A549 (cell line): ENCODE measurements around the gene LGR5. TPM values are rescaled to one million over a fixed set of nuclear protein-coding genes. Genes with fewer than 3 reads are reported as not detected.

Experiments used
- ATAC-seq, 2 experiments: fragments of 200-7000 bp in 1 of 2; fragments of >200 bp in 1 of 2; cut with Nextera tagmentation in 1 of 2; cut with Tn5 transposase in 1 of 2; 3 replicates each; pipeline versions ENCODE4 v1.8.0 to v1.9.1; 2018 to 2020; ENCODE audit warnings: mild to moderate bottlenecking in 1 of 2, moderate library complexity in 1 of 2
- CTCF ChIA-PET: fragments of 300-600 bp; sonication (Branson Sonifier 250); formaldehyde crosslinking; extraction: SDS; loops from one replicate; lab custom pipeline; 2021; ENCODE audit warnings: antibody characterized with exemption, inconsistent platforms; lab: Yijun Ruan, JAX
- POLR2A ChIA-PET: fragments of 350-600 bp; formaldehyde crosslinking; extraction: SDS; loops from one replicate; lab custom pipeline; 2021; ENCODE audit warnings: antibody characterized with exemption, inconsistent platforms; lab: Yijun Ruan, JAX
- DNase-seq, 2 experiments: peaks; one replicate each; pipeline versions ENCODE4 v3.0.0 to v3.0.0-alpha.2; 2011 to 2016; ENCODE audit warnings: low read depth in 1 of 2, low spot score in 1 of 2
- FAIRE-seq: peaks from 2 replicates; lab custom pipeline; 2011; peaks lifted over from hg19 to GRCh38; lab: Jason Lieb, UNC
- H3K27ac ChIP-seq, 2 experiments: fragments of >200 bp; sonication (Bioruptor Twin); formaldehyde crosslinking; 3 replicates each; pipeline ENCODE4 v1.5.1; 2016 to 2017
- H3K4me1 ChIP-seq: fragments of >200 bp; sonication (Bioruptor Twin); formaldehyde crosslinking; 3 replicates; pipeline ENCODE4 v1.6.1; 2016
- H3K4me2 ChIP-seq: fragments of >200 bp; sonication (Bioruptor Twin); formaldehyde crosslinking; 3 replicates; pipeline ENCODE4 v1.6.1; 2016
- H3K4me3 ChIP-seq: fragments of >200 bp; sonication (Bioruptor Twin); formaldehyde crosslinking; 3 replicates; pipeline ENCODE4 v1.5.1; 2016
- H3K9me3 ChIP-seq: fragments of >200 bp; sonication (Bioruptor Twin); formaldehyde crosslinking; 3 replicates; pipeline ENCODE4 v1.6.1; 2016
- CBX8 ChIP-seq: fragments of 200-600 bp; sonication (generic); IDR thresholded peaks from 2 replicates; pipeline ENCODE4 v1.6.1; 2016
- CHD4 ChIP-seq: fragments of 200-600 bp; sonication (generic); IDR thresholded peaks from 2 replicates; pipeline ENCODE4 v1.6.1; 2016; ENCODE audit warnings: antibody characterized with exemption, mild to moderate bottlenecking, borderline replicate concordance
- CTCF ChIP-seq: fragments of >200 bp; sonication (Bioruptor Twin); formaldehyde crosslinking; IDR thresholded peaks from 3 replicates; pipeline ENCODE4 v1.5.1; 2016
- E2F6 ChIP-seq: IDR thresholded peaks from 2 replicates; pipeline ENCODE4 v1.6.1; 2012; ENCODE audit warnings: low read depth, borderline replicate concordance
- ELK1 ChIP-seq: fragments of 150-350 bp; IDR thresholded peaks from 2 replicates; pipeline ENCODE4 v1.6.1; 2014; ENCODE audit warnings: low read depth, mild to moderate bottlenecking, low read length
- EP300 ChIP-seq, 2 experiments: fragments of >200 bp; sonication (Bioruptor Twin); formaldehyde crosslinking; IDR thresholded peaks; 2 replicates in 1 of 2; 3 replicates in 1 of 2; pipeline ENCODE4 v1.6.1; 2016 to 2017
- FOSB ChIP-seq: fragments of 250-450 bp; sonication (Bioruptor Pico); IDR thresholded peaks from 2 replicates; pipeline ENCODE4 v1.5.0; 2020; ENCODE audit warnings: mild to moderate bottlenecking, moderate library complexity
- FOXS1 ChIP-seq: fragments of 250-450 bp; sonication (Bioruptor Pico); IDR thresholded peaks from 2 replicates; pipeline ENCODE4 v1.5.0; 2020; ENCODE audit warnings: mild to moderate bottlenecking, moderate library complexity
- HMGXB4 ChIP-seq: fragments of 250-450 bp; sonication (Bioruptor Pico); IDR thresholded peaks from 2 replicates; pipeline ENCODE4 v1.5.0; 2021; ENCODE audit warnings: mild to moderate bottlenecking, moderate library complexity, borderline replicate concordance
- HOXA7 ChIP-seq: fragments of 250-450 bp; sonication (Bioruptor Pico); IDR thresholded peaks from 2 replicates; pipeline ENCODE4 v1.5.0; 2020; ENCODE audit warnings: mild to moderate bottlenecking, moderate library complexity
- HOXB13 ChIP-seq: fragments of 250-450 bp; sonication (Bioruptor Pico); IDR thresholded peaks from 2 replicates; pipeline ENCODE4 v1.5.0; 2020; ENCODE audit warnings: low read depth, mild to moderate bottlenecking, moderate library complexity
- KDM1A ChIP-seq: fragments of 200-600 bp; sonication (generic); IDR thresholded peaks from 2 replicates; pipeline ENCODE4 v1.6.1; 2016; ENCODE audit warnings: low read depth, mild to moderate bottlenecking
- MAFK ChIP-seq: fragments of 450-650 bp; IDR thresholded peaks from 2 replicates; pipeline ENCODE4 v1.6.1; 2014; ENCODE audit not compliant: partially characterized antibody
- NR3C1 ChIP-seq: fragments of >200 bp; sonication (Bioruptor Twin); formaldehyde crosslinking; IDR thresholded peaks from 3 replicates; pipeline ENCODE4 v1.6.1; 2017
- RAD21 ChIP-seq, 2 experiments: fragments of >200 bp in 1 of 2; sonication (Bioruptor Twin) in 1 of 2; formaldehyde crosslinking in 1 of 2; IDR thresholded peaks in 1 of 2; conservative IDR thresholded peaks in 1 of 2; 2 replicates in 1 of 2; 3 replicates in 1 of 2; pipeline ENCODE4 v1.6.1; 2012 to 2018; ENCODE audit warnings: inconsistent platforms in 1 of 2
- RCOR1 ChIP-seq: fragments of 150-350 bp; IDR thresholded peaks from 2 replicates; pipeline ENCODE4 v1.6.1; 2014; ENCODE audit warnings: antibody characterized with exemption, low read length, low read depth
- SMC3 ChIP-seq: fragments of >200 bp; sonication (Bioruptor Twin); formaldehyde crosslinking; IDR thresholded peaks from 3 replicates; pipeline ENCODE4 v1.6.1; 2018; ENCODE audit warnings: inconsistent platforms
- SREBF2 ChIP-seq: fragments of 450-650 bp; IDR thresholded peaks from 2 replicates; pipeline ENCODE4 v1.6.1; 2014; ENCODE audit warnings: mild to moderate bottlenecking, moderate library complexity
- TFCP2L1 ChIP-seq: fragments of 250-450 bp; sonication (Bioruptor Pico); IDR thresholded peaks from 2 replicates; pipeline ENCODE4 v1.5.0; 2021; ENCODE audit warnings: mild to moderate bottlenecking
- TP53 ChIP-seq: fragments of 250-450 bp; sonication (Bioruptor Pico); IDR thresholded peaks from 2 replicates; pipeline ENCODE4 v1.5.0; 2021; ENCODE audit warnings: mild to moderate bottlenecking, moderate library complexity
- ZNF302 ChIP-seq: fragments of 250-450 bp; sonication (Bioruptor Pico); IDR thresholded peaks from 2 replicates; pipeline ENCODE4 v1.9.0; 2021; ENCODE audit warnings: inconsistent platforms, mild to moderate bottlenecking, moderate library complexity
- WGBS: methylation state at CpG from one replicate; pipeline ENCODE4 v1.1.6; 2017; ENCODE audit errors: missing lambda C conversion rate; 5-methylcytosine and 5-hydroxymethylcytosine counted together
- polyA plus RNA-seq, 4 experiments: library from polyadenylated mRNA; depleted of rRNA in 3 of 4; stranded (reverse); fragments of >200 nt; fragmentation: RNase III in 1 of 4; extraction: RNeasy Plus Mini Kit Qiagen cat#74134 plus additional on column Dnase treatment in 1 of 4; gene quantifications; 2 replicates in 3 of 4; 3 replicates in 1 of 4; pipeline ENCODE4 v1.2.3, GENCODE V29; 2011 to 2017

Gene LGR5
- polyA plus RNA-seq, 2 of the 4 experiments (the other 2 are of a cell fraction) = not detected

GRCh38 chr12:71400481-71400880, 39.1 kb upstream of the LGR5 start:
- WGBS = 60% methylated on average over 2 of the region's 2 CpGs
- H3K4me2 ChIP-seq = no peak overlapping the region
- H3K27ac ChIP-seq = no peak overlapping the region
- TF ChIP-seq E2F6 = no peak
- no peak for TF ChIP-seq NR3C1
- no peak for TF ChIP-seq CTCF
- TF ChIP-seq SREBF2 = no peak
- no peak for TF ChIP-seq CBX8
- no peak for TF ChIP-seq CHD4
- TF ChIP-seq FOSB (CRISPR knock-in tag) = no peak
- no peak for TF ChIP-seq FOXS1 (CRISPR knock-in tag)
- TF ChIP-seq EP300 (IDR thresholded peaks at IDR 0.05) = no peak
- no peak for TF ChIP-seq ZNF302 (CRISPR knock-in tag)
- TF ChIP-seq KDM1A = no peak
- TF ChIP-seq HMGXB4 (CRISPR knock-in tag) = no peak
- TF ChIP-seq HOXB13 (CRISPR knock-in tag) = no peak
- no peak for TF ChIP-seq TFCP2L1 (CRISPR knock-in tag)
- TF ChIP-seq SMC3 = no peak
- no peak for TF ChIP-seq RCOR1
- TF ChIP-seq RAD21 (conservative IDR thresholded peaks at IDR 0.05 in 1 of 2, IDR thresholded peaks at IDR 0.05 in 1 of 2) = no peak
- no peak for TF ChIP-seq HOXA7 (CRISPR knock-in tag)
- TF ChIP-seq ELK1 = no peak
- POLR2A ChIA-PET = no interaction called here
- H3K9me3 ChIP-seq = no peaks in the 10 kb centered on the region; the same call in 2 of the 3 replicates
- FAIRE-seq (no peak), DNase-seq (no peak), ATAC-seq (no peak)
- H3K4me1 ChIP-seq = peaks cover 6% of the 10 kb centered on the region; the same call in 1 of the 3 replicates
- CTCF ChIA-PET = interaction anchor here (3.6 kb wide), 1 partner anchor 8 kb away, joined by 20 read pairs; no protein-coding TSS in a partner anchor
- no peak overlapping the region for H3K4me3 ChIP-seq

- 8% methylated on average over 1 of the region's 1 CpG for WGBS
- CTCF ChIA-PET = no interaction called here
- FAIRE-seq (no peak), DNase-seq (no peak), ATAC-seq (no peak)
- TF ChIP-seq TP53 = no peak
- TF ChIP-seq MAFK = peak; percentile 22
- no peak overlapping the region for H3K4me3 ChIP-seq
- H3K9me3 ChIP-seq = peaks cover 5% of the 10 kb centered on the region; the same call in 1 of the 3 replicates
- H3K27ac ChIP-seq = no peak overlapping the region
- H3K4me2 ChIP-seq = no peak overlapping the region
- POLR2A ChIA-PET = no interaction called here
- no peaks in the 10 kb centered on the region for H3K4me1 ChIP-seq
Measured at GRCh38 chr12:71405884-71406283, 33.7 kb upstream of the LGR5 start.
